Sigmoid colon (tissue), 7 donors: ENCODE results near the gene ATRX. TPM values are rescaled to one million over a fixed set of nuclear protein-coding genes. Genes with fewer than 3 reads are reported as not detected.
"Not testable (repeated sequence)": the region's sequence is repeated elsewhere in the genome, so short reads cannot be mapped to it uniquely, and the experiment has no call there.

Experiments
- DNase-seq: peaks from one replicate; pipeline ENCODE4 v3.0.0-alpha.2; 2019
- H3K27ac ChIP-seq, 4 donors: fragments of 200-600 bp; sonication (generic); one replicate each; pipeline ENCODE4 v1.5.1; 2016 to 2019; ENCODE audit warnings: mild to moderate bottlenecking in 1 of 4
- H3K27me3 ChIP-seq, 3 donors: fragments of 200-600 bp; sonication (generic); one replicate each; pipeline ENCODE4 v1.5.1; 2019; ENCODE audit warnings: mild to moderate bottlenecking in 1 of 3
- H3K36me3 ChIP-seq, 4 donors: fragments of 200-600 bp; sonication (generic); one replicate each; pipeline ENCODE4 v1.5.1; 2016 to 2019
- H3K4me1 ChIP-seq, 4 donors: fragments of 200-600 bp; sonication (generic); one replicate each; pipeline ENCODE4 v1.5.1; 2017 to 2019
- H3K4me3 ChIP-seq, 4 donors: fragments of 200-600 bp; sonication (generic); one replicate each; pipeline ENCODE4 v1.5.1; 2017 to 2019; ENCODE audit warnings: mild to moderate bottlenecking in 2 of 4, moderate library complexity in 1 of 4
- H3K9me3 ChIP-seq, 4 donors: fragments of 200-600 bp in 3 of 4; sonication (generic) in 3 of 4; one replicate each; pipeline versions ENCODE4 v1.5.1 to v1.6.1; 2013 to 2019
- CTCF ChIP-seq, 4 experiments: fragments of 450-650 bp in 3 of 4; fragments of 200-600 bp in 1 of 4; IDR thresholded peaks; one replicate each; pipeline ENCODE4 v1.5.1; 2016 to 2019; ENCODE audit warnings: antibody characterized with exemption in 4 of 4, mild to moderate bottlenecking in 3 of 4, moderate library complexity in 2 of 4
- EP300 ChIP-seq, 4 donors: sonication (generic); formaldehyde crosslinking; IDR thresholded peaks; one replicate each; pipeline ENCODE4 v1.6.1; 2017; ENCODE audit warnings: antibody characterized with exemption in 4 of 4
- POLR2A ChIP-seq, 2 donors: fragments of 450-650 bp; IDR thresholded peaks; one replicate each; pipeline ENCODE4 v1.6.1; 2016; ENCODE audit warnings: antibody characterized with exemption in 2 of 2, mild to moderate bottlenecking in 2 of 2, moderate library complexity in 2 of 2
- POLR2AphosphoS5 ChIP-seq, 4 donors: sonication (generic); formaldehyde crosslinking; IDR thresholded peaks; one replicate each; pipeline ENCODE4 v1.6.1; 2017; ENCODE audit warnings: antibody characterized with exemption in 4 of 4
- WGBS, 2 donors: extraction: QIAGEN DNeasy Blood & Tissue Kit; methylation state at CpG; one replicate each; pipeline ENCODE4 v1.1.7; 2013; 5-methylcytosine and 5-hydroxymethylcytosine counted together
- intact Hi-C: fragments of 100-400 bp; cut with DNase I; formaldehyde crosslinking; loops from one replicate; pipeline ENCODE4 v1.15.1; 2023
- polyA plus RNA-seq, 3 donors: library from polyadenylated mRNA; stranded (reverse); fragments of 200-250 nt; gene quantifications; one replicate each; pipeline ENCODE4 v1.2.3, GENCODE V29; 2013
- total RNA-seq, 4 donors: library from RNA; depleted of rRNA; stranded (reverse); fragments of >200 nt; gene quantifications; one replicate each; pipeline ENCODE4 v1.1.0, GENCODE V29; 2016
- donor health status: healthy with polysubstance abuse.
- donor health status: Bipolar disorder and iron deficiency.
- donor health status: healthy.

Gene ATRX
- total and polyA plus RNA-seq, 7 donors = 4.6 to 142 (median 102) TPM

GRCh38 chrX:77510007-77510406 lies 276.0 kb downstream of the ATRX start:
- intact Hi-C loops = no loop called here
- Histone ChIP-seq H3K27me3 (no peaks in the 10 kb centered on the region), H3K27ac (no peak overlapping the region), H3K36me3 (peaks cover 0 to 34% (median 0%) of the 10 kb centered on the region in 4 donors), H3K9me3 (peaks cover 0 to 5% (median 0%) of the 10 kb centered on the region in 4 donors), H3K4me1 (no peaks in the 10 kb centered on the region), H3K4me3 (no peak overlapping the region)
- DNase-seq = no peak
- TF ChIP-seq POLR2A (IDR thresholded peaks at IDR 0.05) = no peak
- TF ChIP-seq CTCF (IDR thresholded peaks at IDR 0.05) = no peak
- TF ChIP-seq EP300 (IDR thresholded peaks at IDR 0.05) = no peak
- no peak for TF ChIP-seq POLR2AphosphoS5 (IDR thresholded peaks at IDR 0.05)
- WGBS, 2 donors = 95 to 97% methylated on average over 1 of the region's 1 CpG

- intact Hi-C loops = no loop called here
- Histone ChIP-seq H3K9me3 (no peaks in the 10 kb centered on the region), H3K27ac (no peak overlapping the region), H3K4me1 (peaks cover 0 to 2% (median 0%) of the 10 kb centered on the region in 4 donors), H3K27me3 (no peaks in the 10 kb centered on the region), H3K4me3 (no peak overlapping the region), H3K36me3 (peaks cover 0 to 25% (median 0%) of the 10 kb centered on the region in 4 donors)
- TF ChIP-seq EP300 (IDR thresholded peaks at IDR 0.05) (no peak), POLR2AphosphoS5 (IDR thresholded peaks at IDR 0.05) (no peak), POLR2A (IDR thresholded peaks at IDR 0.05) (no peak), CTCF (IDR thresholded peaks at IDR 0.05) (no peak)
- 73 to 81% methylated on average over 2 of the region's 2 CpGs for whole genome bisulfite sequencing, 2 donors
- no peak for DNase-seq
Observed at GRCh38 chrX:77505227-77505626, 280.8 kb downstream of the ATRX start.

- no peaks in the 10 kb centered on the region for H3K27me3 ChIP-seq
- H3K4me1 ChIP-seq = peaks cover 0 to 2% (median 0%) of the 10 kb centered on the region in 4 donors
- no peak for DNase-seq
- WGBS, 2 donors = 17 to 53% methylated on average over 2 of the region's 2 CpGs
- no peaks in the 10 kb centered on the region for H3K9me3 ChIP-seq
- H3K4me3 ChIP-seq = no peak overlapping the region
- H3K36me3 ChIP-seq = peaks cover 0 to 7% (median 0%) of the 10 kb centered on the region in 4 donors
- intact Hi-C loops = no loop called here
- TF ChIP-seq CTCF (IDR thresholded peaks at IDR 0.05) (no peak), POLR2A (IDR thresholded peaks at IDR 0.05) (no peak), EP300 (IDR thresholded peaks at IDR 0.05) (no peak), POLR2AphosphoS5 (IDR thresholded peaks at IDR 0.05) (no peak)
- H3K27ac ChIP-seq = no peak overlapping the region
Observed at GRCh38 chrX:77502951-77503525, 283.0 kb downstream of the ATRX start.

GRCh38 chrX:77500164-77500563 lies 285.9 kb downstream of the ATRX start:
- H3K27me3 ChIP-seq, H3K4me3 ChIP-seq, H3K9me3 ChIP-seq, H3K36me3 ChIP-seq, DNase-seq, H3K27ac ChIP-seq, intact Hi-C loops, H3K4me1 ChIP-seq: not testable (repeated sequence)
- 20 to 76% methylated on average over 1 of the region's 1 CpG for WGBS, 2 donors

GRCh38 chrX:77493677-77494553 lies 292.1 kb downstream of the ATRX start:
- H3K27ac ChIP-seq = no peak overlapping the region
- intact Hi-C loops = no loop called here
- H3K4me3 ChIP-seq = no peak overlapping the region
- no peaks in the 10 kb centered on the region for H3K4me1 ChIP-seq
- H3K9me3 ChIP-seq = no peaks in the 10 kb centered on the region
- H3K36me3 ChIP-seq = no peaks in the 10 kb centered on the region
- H3K27me3 ChIP-seq = no peaks in the 10 kb centered on the region
- TF ChIP-seq CTCF (IDR thresholded peaks at IDR 0.05) (no peak), EP300 (IDR thresholded peaks at IDR 0.05) (no peak), POLR2A (IDR thresholded peaks at IDR 0.05) (no peak), POLR2AphosphoS5 (IDR thresholded peaks at IDR 0.05) (no peak)
- WGBS, 2 donors = 78 to 80% methylated on average over 20 of the region's 20 CpGs
- DNase-seq = no peak
